ENCODE data around the gene LRMDA.
"Not testable (repeated sequence)": the region's sequence is repeated elsewhere in the genome, so short reads cannot be mapped to it uniquely, and the experiment has no call there.

GRCh38 chr10:76060993-76061392 lies 629.6 kb downstream of the LRMDA start:
- not testable (repeated sequence) for TF ChIP-seq CTCF, POLR2A (IDR thresholded peaks at IDR 0.05)
